Right renal cortex interstitium (tissue), 3 donors: ENCODE measurements around the gene ENPP6. TPM values are rescaled to one million over a fixed set of nuclear protein-coding genes. Genes with fewer than 3 reads are reported as not detected.
"Not testable (repeated sequence)": the region's sequence is repeated elsewhere in the genome, so short reads cannot be mapped to it uniquely, and the experiment has no call there.

Experiments
- DNase-seq, 3 donors: peaks; one replicate each; pipeline ENCODE4 v3.0.0-alpha.2; 2013; ENCODE audit warnings: low read depth in 3 of 3, low spot score in 2 of 3
- polyA plus RNA-seq, 3 donors: library from polyadenylated mRNA; unstranded; fragments of 120-200 nt; gene quantifications; one replicate each; pipeline ENCODE4 v1.2.1, GENCODE V29; 2013; ENCODE audit not compliant: insufficient read length in 3 of 3

Gene ENPP6
- polyA plus RNA-seq, 3 donors: 5.4 to 10.1 (median 7.8) TPM

DNA sequence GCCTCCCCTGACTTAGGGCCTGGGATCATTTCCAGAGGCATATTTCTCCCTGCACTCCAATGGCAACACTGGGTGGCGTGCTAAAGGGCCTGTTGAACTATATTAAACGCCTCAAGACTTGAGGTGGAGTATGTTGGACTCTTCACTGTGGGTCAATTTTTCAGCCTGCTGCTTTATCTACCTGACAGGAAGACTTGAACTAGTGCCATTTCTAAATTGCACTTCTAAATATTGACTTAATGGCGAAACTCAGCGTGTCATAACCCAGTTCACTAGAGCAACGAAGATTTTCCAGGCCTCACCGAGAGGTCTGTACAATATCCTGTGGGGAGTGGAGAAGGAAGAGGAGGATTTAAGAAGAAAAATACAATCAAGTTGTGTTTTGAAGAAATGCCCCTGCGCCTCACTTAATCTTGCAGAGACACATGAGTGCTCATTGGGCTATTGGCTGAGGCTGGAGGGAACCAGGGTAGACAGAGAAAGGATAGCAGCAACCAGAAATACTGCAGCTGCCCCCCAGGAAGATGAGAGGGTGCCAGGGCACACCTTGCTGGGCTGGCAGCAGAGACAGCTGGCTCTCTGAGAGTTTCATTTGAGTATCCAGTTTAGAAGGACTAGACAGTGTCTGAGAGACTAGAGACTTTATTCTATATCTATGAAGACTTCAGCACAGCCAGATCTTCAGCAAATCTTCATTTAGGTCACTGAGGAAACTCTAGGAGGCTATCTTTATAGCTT, 67.4 kb downstream of the ENPP6 start:
- DNase-seq: no peak

DNA sequence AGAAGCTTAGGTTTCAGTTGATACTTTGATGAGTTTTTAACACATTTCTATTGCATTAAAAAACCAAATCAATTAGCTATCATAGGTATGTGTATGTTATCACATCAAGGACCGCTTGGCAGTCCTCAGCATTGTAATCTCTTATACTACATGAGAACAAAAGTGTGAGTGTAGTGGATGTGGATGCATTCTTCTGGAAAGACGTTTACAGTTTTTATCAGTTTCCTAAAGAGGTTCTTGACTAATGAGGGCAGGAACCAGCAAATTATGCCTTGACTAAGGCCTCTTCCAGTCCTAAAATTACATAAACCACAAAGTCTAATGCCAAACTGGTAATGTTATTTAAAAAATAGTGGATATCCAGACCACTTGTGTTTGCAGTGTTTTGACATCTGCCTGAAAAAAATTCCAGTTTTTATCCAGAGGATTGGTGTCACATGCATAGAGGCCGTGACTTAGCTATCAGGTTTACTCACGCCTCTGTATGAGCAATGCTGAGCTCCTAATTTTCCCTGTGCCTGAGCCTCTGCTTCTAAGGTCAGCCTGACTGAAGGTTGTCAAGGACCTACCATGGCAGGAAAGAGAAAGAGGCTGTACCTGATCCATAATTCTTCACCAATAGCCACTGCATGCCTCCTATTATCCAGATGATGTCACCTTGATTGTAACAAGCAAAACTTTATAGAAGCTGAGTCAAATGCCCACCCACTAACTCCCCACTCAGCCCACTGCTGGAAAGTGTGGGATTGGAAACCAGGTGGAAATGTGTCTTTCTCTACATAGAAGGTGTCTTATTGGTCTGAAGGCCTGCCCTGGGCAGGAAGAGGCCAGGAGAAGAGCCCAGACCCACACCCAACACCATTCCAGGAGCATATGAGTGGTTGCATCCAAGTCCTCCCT, 68.7 kb downstream of the ENPP6 start:
- no peak for DNase-seq

DNA sequence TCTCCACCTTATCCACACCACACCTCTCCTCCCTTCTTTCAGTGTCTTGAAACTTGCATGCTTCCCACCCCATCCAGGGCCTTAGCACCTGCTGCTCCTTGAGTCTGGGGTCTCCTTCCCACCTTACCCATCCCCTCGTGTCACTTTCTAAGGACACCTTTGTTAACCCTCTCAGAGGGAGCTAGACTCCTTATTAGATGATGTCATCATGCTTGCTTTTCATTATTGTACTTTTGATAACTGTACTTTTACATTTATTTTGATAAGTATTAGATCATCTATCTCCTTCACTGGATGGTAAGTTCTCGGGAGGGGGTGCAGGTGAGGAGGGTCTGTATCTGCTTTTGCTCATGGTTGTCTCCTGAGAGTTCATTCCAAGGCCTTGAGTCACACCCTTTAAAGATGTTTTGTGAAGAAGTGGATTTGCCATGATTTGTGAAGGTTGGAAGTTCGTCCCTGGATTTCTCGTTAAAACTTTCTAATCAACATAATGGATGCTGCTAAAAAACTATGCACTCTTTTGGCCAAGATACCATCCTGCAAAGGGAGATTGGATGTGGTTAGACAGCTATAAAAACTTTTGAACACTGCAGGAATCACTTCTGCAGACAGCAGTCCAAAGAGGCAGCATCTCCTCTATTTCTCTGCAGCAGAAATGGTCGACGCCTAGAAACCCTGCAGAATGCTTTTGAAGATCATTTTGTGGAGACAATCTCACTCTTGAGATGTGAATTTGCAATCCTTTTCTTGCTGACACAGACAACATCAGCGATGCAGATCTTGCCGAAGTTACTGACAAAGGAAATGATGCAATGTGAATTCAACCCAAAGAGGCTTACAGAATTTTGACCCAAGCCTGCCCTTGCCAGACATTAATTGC, 69.6 kb downstream of the ENPP6 start:
- no peak for DNase-seq

DNA sequence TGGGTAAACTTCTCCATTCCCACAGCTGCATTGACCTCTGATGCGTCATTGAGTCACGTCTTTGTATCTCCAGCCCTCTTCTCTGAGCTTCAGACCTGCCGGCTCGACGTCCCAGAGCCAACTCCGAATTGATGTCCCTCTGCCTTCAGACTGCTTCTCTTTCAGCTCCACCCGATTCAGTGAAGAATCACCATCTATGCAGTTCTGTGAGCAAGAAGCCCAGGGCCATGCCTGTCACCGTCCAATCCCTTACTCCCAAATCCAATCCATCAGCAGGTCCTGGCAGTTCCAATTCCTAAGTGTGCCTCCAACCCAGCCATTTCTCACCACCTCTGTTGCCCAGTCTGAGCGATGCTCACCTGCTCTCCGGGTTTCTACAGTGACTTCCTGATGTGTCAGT, 70.7 kb downstream of the ENPP6 start:
- DNase-seq: no peak

DNA sequence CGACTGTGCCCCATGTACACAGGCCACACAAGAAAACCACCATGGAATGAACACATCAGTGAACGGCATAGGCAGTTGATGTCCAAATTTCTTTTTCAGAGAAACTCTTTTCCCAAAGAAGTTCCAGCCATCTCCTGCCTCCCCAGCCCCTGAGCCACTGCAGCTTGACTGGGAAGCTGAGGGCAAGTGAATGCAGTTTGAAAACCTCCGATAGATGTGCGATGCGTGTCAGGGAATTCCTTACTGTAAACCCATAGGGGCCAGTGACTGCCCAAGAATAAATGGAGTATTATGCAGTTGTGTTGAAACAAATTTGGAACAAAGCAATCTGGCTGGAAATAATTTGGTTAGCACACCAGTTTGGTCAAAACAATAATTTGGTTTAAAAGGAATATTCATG, 72.1 kb downstream of the ENPP6 start:
- no peak for DNase-seq

DNA sequence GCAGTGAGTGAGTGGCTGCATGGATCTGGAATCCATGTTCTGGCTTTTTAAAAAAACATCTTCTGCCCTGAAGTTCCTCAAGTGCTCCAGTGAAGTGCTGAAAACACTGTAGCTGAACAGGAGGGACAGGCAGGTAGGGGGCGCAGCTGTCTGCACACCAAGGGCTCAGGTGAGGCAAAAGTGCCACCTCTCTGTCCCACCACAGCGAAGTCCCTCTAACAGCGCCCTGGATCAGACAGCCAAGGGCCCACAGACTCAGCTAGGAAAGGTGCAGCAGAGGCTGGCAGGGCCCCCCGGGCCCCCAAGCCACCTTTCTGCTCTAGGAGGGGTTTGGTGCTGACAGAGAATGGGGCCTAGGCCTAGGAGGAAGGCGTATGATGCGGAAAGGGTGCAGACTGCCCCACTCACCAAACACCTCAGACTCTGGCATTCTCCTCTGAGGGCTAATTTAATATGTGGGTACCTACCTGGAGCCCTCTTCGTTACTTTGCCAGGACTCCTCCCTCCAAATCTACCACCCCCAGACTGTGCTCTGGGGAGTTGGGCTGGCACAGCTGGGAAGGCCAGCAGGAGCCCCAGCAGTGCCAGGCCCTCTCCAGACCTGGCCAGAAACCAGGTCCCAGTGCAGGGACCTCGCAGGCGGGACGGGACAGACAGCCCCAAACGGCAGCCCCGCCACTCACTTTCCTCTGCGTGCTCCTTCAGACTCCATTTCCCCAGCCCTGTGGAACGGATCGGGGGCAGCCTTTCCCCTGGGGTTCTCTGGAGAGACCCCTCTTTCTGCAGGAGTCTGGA, 73.7 kb downstream of the ENPP6 start:
- no peak for DNase-seq

DNA sequence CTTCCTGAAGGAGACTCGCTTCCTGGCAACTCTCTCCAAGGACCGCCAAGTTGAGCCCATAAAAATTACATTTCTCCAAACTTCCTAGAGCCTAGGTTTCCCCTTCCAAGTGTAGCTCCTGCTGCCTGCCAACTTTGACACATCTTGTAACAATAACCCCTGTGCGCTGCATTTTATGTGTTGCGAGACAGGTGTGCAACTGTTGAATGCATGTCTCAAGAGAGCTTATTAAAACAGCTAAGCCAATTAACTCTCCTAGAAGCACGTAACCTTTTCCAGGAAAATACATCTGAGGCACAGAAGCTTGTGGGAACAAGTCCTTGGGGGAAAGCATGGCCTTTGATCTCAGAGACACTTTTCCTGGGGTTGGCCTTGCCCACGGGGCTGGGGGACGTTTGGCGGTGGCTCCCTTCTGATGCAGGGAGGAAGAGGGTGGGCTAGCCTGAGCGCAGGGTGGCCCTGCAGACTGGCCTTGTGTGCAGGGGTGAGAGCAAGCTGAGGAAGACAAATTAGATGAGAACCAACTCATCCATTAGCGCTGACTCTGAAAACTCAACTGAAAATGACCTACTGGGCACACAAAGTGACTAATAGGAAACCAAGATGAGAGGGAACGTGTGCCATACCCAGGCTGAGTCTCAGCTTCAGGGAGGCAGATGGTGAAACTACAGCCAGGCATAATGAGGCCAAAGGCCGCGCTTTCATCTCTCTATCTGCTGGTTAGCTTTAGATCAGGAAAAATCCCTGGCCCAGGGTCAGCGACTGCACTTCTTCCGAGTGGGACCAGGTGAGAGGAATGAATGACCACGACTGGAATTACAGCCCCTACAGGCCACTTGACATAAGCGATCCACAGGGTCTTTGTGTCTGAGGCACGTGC, 75.3 kb downstream of the ENPP6 start:
- DNase-seq: no peak

DNA sequence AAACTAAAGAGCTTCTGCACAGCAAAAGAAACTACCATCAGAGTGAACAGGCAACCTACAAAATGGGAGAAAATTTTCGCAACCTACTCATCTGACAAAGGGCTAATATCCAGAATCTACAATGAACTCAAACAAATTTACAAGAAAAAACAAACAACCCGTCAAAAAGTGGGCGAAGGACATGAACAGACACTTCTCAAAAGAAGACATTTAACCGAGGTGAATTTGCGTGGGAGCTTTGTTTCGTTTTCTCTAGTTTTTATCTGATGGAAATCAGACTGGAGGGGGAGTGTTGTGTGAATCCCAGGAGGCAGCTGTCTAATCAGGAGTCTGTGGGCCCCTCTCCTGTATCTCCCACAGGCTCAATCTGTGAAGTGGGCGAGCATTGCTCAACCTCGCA, 76.8 kb downstream of the ENPP6 start:
- not testable (repeated sequence) for DNase-seq

DNA sequence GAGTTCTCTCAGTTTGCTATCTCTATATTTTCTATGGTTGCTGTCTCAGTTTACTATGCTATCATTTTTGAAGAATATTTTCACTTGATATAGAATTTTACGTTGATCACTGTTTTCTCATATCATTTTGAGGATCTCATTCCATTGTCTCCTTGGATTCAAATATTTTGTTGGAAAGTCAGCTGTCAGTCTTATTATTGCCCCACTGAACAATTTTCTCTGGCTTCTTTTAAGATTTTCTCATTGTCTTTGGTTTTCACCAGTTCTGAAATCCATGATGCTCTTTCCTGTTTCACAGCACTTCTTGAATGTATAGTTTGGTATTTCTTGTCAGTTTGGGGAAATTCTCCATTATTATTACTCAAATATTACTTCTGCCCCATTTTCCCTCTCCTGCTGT, 81.1 kb downstream of the ENPP6 start:
- no peak for DNase-seq

DNA sequence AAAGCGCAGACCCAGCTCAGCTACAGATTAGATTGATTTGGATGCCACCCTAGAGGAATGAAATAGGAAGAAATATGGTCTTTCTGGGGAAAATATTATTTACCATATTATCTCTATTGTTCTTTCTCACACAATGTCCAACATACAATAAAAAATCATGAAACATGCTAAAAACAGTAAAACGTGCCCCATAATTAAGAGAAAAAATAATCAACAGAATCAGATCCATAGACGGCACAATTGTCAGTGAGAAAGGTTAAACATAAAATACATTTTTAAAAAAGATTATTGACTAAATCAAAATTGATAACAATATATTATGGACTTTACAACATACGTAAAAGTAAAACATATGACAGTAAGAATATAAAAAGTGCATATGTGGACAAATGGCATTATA, 90.9 kb downstream of the ENPP6 start:
- no peak for DNase-seq

DNA sequence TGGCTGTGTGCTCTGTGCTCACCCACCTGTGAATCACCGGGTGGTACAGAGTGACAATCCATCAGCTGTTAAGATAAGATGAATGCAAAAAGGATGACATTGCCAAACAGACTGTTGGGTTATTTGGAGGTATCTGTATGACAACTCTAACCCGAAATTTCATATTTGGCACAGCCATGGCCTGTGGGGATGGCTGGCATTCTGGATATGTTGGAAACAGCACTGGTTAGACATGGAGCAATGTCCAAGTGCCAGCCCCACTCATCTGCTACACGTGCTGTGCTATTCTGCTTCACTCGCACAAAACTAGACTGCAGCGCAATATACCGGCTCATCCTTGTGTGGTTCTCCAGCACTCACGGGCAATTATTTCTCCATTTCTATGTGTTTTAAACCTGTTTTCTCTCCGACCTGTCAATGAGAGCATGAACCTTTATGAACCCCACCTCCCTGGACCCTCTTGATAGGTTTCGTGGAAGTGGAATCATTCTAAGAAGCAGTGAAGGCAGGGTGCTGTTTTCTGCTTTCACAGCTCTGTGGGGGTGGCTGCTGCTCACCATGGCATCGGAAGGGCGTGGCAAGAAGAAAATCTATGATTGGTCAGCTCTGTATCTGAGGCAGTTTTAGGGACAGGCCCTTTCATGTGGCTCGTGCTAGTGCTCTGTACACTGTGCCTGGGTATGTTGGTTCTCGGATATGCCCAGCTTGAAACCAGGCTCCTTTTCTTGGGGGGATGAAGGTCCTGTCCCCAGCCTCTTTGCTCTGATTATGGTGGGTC, 94.9 kb downstream of the ENPP6 start:
- DNase-seq: no peak

DNA sequence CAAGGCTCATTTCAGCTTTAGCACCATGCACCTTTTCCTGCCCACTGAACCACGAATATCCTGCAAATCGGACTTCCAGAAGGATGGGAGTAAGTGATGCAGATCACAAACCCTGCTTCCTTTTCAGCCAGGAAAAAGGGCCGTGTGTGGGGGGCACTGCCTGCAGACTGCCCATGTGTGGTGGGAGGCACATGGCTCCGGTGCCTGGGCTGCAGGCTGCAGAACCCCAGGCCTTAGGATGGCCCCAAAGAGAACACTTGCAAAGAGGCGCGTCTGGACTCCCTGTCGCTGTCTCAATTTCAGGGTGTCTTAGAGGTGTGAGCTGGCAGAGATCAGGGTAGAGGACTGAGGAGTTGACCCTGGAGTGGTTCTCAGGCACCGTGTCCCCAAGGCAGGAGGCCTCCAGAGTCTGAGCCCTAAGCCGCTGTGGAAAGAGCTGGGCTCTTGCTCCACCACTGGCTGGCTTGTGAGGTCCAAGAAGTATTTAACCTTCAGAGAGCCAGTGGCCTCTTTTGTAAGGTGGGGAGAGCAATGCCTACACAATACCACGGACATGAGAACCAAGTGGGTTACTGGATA, 97.0 kb downstream of the ENPP6 start:
- no peak for DNase-seq

DNA sequence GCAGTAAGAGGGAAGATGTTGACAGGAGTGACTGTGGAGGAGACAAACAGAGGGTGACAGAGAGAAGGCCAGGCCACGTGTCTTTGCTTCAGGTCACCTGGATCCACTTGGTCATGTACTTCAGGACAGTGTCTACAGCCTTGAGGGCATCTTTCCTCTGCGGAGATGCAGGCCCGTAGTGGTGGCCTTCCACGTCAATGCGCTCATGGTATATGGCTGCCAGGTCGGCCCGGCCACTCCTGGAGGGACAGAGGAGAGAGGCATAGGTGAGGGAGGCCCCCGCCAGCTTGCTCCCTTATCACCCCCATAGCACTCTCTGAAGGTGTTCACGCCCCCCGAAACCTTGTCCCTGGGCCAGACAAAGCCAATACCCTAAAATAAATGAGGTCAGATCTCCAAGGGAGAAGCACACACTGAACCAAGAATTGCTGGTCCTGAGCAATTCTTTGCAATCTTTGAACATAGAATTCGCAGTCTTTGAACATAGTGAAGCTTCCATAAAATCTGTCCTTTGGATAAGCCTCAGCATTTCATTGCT, 99.9 kb downstream of the ENPP6 start:
- DNase-seq: no peak

DNA sequence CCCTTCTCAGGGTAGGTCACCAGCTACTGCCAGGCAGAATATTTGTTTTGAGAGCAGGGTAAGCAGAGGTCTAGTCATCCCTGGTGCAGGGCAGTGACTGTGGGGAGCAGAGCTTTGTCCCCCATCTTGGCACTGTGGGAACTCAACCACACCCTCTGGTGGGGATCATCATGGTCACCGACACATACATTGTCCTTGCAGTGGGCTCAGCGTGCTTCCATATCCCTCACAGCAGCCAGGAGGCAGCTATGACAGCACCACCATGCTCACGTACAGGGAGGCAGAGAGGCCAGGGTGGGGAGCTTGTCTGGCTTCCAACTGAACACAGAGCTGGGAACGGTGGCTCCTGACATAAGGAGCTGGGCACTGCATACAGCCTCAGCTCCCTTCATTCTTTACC, 102.3 kb downstream of the ENPP6 start:
- DNase-seq: no peak

DNA sequence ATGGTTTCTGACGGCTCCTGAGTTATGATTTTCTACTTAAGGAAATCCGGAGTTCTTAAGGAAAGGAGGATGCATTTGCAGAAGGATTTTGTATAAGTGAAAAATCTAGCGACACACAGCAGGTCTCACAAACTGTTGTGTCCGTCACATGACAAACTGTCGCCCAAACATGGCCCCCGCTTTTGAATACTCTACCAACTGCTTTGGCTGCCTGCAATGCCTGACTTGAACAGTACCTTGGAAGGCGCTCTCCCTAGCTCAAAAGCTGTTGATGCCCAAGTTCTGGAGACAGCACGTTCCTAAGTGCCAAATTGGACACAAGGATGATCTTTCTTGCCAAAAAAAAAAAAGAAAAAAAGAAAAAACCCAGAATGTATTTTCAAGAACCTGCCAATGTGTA, 103.2 kb downstream of the ENPP6 start:
- DNase-seq: no peak

DNA sequence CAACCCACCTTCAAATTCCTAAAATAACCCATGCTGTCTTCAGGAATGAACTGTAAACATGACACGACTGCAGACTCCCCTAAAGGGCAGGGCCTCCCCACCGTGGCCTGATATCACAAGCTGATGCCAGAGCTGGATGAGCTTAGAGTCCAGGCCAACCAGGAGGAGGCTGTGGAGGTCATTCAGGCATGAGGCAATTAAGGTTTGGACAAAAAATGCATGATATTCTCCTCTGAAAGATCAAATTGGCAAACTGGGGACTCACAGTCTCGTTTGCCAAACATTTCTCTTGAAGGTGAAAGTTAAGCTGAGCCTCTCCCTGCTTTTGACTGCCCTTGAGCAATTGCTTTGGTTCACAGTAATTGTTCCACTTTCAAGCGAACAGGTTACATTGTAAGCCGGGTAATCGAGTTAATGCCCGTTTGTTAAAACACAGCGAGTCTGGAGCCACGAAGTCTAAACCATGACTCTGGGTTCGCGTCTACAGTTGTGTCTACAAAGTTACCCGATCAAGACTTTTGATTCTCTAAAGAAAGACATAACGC, 105.6 kb downstream of the ENPP6 start:
- no peak for DNase-seq

DNA sequence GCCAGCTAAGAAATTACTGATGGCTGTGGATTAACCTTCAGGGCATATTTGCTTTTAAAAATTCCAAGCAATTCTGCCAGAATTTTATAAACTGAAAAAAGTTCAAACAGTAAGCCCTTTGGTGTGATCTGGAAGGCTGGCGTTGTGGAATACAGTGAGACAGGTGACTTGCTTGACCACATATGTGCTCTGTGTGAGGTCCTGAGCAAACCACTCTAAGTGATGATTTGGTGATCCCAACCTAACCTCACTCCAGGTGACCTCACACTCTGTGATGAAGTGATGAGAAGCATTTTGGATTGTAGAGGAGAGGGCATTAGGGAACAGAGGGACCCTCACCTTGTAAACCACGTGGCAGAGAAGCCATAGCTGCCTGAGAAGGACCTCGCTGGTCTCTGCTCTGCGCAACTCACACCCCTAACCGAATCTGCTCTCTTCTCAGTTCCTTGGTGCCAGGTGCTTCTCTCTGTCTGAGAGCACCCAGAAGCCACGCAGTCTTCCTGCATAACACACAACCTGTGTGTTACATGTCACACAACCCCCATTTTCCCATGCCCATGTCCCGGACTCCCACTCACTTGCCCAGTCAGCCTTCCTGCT, 106.3 kb downstream of the ENPP6 start:
- no peak for DNase-seq
